ENCODE data around the gene MACROH2A2.

MACROH2A2 gene

DNA sequence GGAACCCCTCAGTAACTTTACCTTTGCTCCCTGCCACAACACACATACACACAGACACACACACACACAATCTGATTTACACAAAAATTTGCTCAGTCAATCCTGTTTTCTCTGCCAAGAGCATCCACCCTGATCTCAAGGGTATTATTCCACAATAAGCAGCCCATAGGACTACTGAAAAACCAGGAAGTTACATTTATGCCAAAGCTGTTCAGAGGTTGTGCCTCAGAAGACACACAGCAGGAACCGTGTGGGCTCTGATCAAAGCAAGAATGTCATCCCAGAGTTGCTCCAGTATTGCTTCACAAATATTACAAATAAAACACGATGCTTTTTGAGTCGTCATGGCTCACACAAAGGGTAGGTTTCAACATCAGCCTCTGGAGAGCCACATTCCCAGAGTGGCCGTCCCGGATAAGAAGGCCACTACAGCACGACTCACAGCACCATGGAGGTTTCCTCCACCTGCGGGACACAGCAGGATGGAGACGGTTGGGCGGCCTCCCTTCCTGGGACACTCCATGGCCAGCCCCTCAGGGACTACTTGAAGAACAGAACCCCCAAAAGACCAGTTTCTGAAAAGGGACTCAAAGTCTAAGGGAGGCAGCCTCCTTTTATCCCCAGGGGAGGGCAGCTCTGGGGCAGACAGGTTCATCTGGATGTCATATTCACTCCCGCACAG is 78.4 kb downstream of the MACROH2A2 start:
- no peak for DNase-seq (ENCODE audit: low read depth)

DNA sequence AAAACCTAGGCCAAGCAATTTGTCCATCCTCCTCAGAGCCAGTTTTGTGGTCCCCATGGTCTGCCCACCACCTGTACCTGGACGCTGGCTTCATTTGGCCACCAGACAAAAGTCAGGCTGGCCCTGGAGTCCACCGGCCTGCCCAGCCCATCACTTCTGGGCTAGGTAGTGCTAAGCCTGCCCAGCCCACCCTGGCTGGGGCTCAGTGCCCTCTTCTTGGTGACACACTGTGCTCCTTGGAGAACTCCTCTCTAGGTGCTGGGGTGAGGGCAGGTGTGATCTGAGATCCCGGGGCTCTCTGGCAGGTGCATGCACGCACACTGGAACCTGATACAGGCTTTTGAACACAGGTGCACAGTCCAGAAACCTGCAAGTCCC is 78.9 kb downstream of the MACROH2A2 start:
- no peak for DNase-seq (ENCODE audit: low read depth)

- DNase-seq (ENCODE audit: low read depth): peak; percentile 45
Measured at GRCh38 chr10:70132098-70133029, 79.7 kb downstream of the MACROH2A2 start, which contains the start of gene AIFM2. AIFM2 (minus strand) TSS chr10:70132825; CDS start chr10:70124084, 8,741 bp downstream.

- no peak for DNase-seq (ENCODE audit: low read depth)
Measured at GRCh38 chr10:70135046-70135445, 82.4 kb downstream of the MACROH2A2 start.

- DNase-seq (ENCODE audit: low read depth): no peak
Measured at GRCh38 chr10:70135684-70136083, 83.0 kb downstream of the MACROH2A2 start.

- no peak for DNase-seq (ENCODE audit: low read depth)
Measured at GRCh38 chr10:70137135-70137534, 84.5 kb downstream of the MACROH2A2 start.

DNA sequence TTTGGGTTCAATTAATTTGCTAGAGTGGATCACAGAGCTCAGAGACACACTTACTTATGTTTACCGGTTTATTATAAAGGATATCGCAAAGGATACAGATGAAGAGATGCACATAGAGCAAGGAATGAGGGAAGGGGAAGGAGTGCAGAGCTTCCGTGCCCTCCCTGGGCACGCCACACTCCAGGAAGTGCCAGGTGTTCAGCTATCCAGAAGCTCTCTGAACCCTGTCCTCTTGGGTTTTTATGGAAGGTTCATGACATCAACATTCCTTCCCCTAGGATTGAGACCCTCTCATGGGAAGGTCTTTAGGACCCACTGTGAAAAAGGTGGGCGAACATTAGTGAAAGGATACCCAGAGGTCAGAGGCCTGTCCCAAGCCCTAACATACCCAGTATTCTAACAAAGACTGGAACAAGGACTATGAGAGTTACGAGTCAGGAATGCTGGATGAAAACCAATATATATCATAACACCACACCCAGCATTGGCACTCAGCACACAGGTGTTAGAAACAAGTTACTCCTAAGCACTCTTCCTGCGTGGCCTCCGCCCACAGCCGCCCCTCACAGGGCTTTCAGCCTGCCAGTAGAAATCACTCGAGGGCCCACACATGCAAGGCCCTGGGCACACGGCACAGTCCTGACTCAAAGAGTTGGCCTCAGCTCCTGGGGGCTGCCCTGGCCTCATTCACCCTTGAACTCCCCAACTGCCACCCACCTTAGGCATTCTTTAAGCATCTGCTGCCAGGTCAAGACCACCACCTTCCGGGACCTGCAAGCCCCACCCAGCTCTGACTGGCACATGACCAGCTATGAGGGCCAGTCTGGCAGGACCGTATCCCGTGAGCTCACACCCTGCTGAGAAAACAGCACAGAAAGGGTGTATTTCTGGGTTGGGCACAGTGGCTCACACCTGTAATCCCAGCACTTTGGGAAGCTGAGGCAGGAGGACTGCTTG is 85.6 kb downstream of the MACROH2A2 start:
- no peak for DNase-seq (ENCODE audit: low read depth)

- DNase-seq (ENCODE audit: low read depth): no peak
Measured at GRCh38 chr10:70139151-70139996, 86.7 kb downstream of the MACROH2A2 start.

DNA sequence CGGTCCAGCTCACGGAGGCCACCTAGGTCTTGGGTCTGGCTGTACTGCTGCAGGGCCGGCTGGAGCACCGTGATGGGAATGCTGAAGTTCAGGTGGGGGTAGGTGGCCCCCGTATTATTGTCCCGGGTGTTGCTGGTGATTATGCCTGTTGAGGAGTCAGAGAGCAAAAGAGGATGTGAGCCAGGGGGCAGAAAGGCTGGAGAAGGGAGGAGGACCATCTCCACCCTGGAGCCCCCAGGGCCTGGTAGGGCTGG is 87.3 kb downstream of the MACROH2A2 start:
- no peak for DNase-seq (ENCODE audit: low read depth)

DNA sequence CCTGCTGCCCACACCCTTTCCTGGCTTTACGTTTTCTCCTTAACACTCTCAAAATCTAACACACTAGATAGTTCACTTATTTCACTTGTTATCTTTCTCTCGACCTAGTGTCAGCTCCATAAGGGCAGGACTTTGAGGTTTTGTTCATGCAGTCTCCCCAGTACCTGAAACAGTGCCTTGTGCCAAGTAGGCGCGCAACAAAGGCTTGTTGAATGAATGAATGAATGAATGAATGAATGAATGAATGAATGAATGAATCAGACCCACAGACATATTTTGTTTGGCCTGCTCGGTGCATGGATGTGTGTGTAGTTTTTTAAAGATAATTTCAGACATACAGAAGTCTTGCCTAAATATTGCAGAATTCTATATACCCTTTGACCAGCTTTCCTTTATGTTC is 87.7 kb downstream of the MACROH2A2 start:
- no peak for DNase-seq (ENCODE audit: low read depth)

- no peak for DNase-seq (ENCODE audit: low read depth)
Measured at GRCh38 chr10:70142555-70142954, 89.9 kb downstream of the MACROH2A2 start.

DNA sequence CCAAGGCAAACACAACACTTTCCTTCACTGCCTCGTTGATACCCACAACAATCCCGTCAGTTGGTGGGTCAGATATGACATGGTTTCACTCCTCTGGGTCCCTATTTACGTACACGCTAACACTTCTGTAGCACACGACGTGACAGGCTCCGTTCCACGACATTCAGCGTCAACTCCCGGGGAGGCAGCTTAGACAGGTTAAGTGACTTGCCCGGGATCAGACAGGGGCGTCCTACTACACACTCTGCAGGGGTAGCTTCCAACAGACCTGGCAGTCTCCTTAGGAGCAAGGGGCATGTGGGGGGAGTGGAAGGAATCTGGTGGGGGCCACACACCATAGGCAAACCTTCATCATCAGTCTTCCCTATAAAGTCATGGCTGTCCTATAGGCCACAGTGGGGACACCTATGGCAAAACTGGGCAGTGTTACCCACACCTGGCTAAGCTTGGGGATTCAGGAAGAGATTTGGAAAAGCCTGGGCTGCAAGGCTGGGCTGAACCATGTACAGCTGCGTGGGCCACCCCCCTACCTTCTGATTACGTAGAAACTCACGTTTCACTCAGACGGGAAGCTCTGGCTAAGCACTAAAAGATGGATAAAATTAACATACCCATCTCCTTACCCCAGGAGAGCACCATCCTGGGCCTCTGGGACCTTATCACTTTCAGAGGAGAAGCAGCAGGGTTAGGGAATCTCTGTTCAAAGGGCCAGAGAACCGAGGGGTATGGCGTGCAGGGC is 91.9 kb downstream of the MACROH2A2 start:
- no peak for DNase-seq (ENCODE audit: low read depth)

DNA sequence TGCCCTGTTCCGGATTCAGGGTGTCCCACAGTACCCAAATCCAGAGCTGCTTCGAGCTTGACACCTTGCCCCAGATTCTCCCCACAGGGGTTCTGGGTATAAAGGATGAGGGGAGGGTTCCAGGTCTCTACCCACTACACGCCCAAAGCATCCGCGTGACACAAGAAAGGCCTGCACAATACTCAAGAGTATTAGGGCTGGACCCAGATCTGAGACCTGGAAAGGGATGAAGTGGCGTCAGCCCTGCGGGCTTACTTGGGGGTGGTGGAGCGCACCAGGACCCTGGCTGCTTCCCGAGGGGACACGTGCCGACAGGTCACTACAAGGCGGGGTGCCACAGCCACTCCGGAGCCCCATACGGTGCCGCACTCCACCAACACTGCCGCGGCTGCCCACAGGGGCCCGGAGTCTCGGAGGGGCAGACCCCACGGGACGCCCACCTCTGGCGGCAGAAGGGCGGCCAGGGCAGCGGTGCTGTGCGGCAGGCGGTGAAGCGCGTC is 92.6 kb downstream of the MACROH2A2 start:
- no peak for DNase-seq (ENCODE audit: low read depth)

- DNase-seq (ENCODE audit: low read depth): peak; percentile 66
Measured at GRCh38 chr10:70145666-70146488, 93.2 kb downstream of the MACROH2A2 start.

GRCh38 chr10:70146489-70147258 is 94.0 kb downstream of the MACROH2A2 start, which contains the start of gene TYSND1:
TYSND1 (minus strand) TSS chr10:70146700; CDS start chr10:70146586, 114 bp downstream.
- DNase-seq (ENCODE audit: low read depth): peak; percentile 87

DNA sequence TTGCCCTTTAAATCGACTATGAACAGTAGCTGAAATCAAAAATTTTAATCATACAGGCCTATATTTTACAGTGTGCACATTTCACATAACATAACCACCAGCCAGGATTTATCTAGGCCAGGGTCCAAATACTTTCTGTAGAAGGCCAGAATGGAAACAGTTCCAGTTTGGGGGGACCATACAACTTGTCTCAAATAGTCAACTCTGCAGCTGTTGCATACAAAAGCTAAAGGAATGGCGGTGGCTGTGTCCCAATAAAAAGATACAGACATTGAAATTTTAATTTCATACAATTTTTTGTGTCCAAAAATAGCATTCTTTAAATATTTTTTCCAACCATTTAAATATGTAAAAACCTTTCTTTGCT is 94.6 kb downstream of the MACROH2A2 start:
- no peak for DNase-seq (ENCODE audit: low read depth)

- DNase-seq (ENCODE audit: low read depth): no peak
Measured at GRCh38 chr10:70148516-70148915, 95.9 kb downstream of the MACROH2A2 start.

- no peak for DNase-seq (ENCODE audit: low read depth)
Measured at GRCh38 chr10:70155255-70155838, 102.7 kb downstream of the MACROH2A2 start.
